ENCODE measurements around the gene ABHD4. TPM values are rescaled to one million over a fixed set of nuclear protein-coding genes. Genes with fewer than 3 reads are reported as not detected.
"Not testable (repeated sequence)": the region's sequence is repeated elsewhere in the genome, so short reads cannot be mapped to it uniquely, and the experiment has no call there.

The ABHD4 gene
- total RNA-seq, 1 experiment from 2014 or later: 9.1 TPM

DNA sequence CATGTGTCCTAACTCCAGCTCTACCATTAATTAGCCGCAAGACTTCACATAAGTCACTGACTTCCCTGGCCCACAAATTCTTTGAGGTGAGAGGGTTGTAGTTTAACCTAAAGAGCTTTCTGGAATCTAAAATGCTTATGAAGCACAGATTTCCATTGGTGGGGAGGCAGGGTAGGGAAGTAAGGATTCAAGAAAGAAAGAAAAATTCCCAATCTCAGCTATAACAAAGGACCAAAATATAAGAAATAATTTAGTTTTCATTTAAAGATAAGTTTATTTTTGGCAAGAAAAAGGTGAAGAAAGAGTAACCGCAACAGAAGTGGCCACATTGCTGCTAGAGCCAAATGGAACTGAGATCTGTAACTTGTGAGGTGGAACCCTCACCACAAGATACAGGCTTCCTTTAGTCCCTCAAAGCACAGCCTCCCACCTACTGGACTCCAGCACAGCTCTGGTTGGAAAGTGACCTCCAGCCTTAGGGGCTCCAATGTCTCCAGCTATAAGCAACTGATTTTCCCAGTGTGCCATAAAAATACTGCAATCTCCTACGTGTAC, 32.6 kb upstream of the ABHD4 start:
- Histone ChIP-seq H3K9me3 (ENCODE audit: low read length) (no peaks in the 10 kb centered on the region), H3K79me2 (ENCODE audit: low read length) (peaks cover 29% of the 10 kb centered on the region), H3K4me1 (ENCODE audit: insufficient read depth, low read length) (peaks cover 16% of the 10 kb centered on the region), H3K4me3 (ENCODE audit: low read length) (no peak overlapping the region), H3K9ac (ENCODE audit: low read length) (no peak overlapping the region), H4K20me1 (ENCODE audit: low read length) (no peaks in the 10 kb centered on the region), H3F3A (ENCODE audit: low read length, unreplicated experiment) (no peaks in the 10 kb centered on the region), H3K36me3 (ENCODE audit: low read depth, low read length) (peaks cover 37% of the 10 kb centered on the region), H3K4me2 (ENCODE audit: low read length) (no peak overlapping the region), H2AFZ (ENCODE audit: low read length) (no peak overlapping the region), H3K27ac (ENCODE audit: low read length) (no peak overlapping the region), H3K9me2 (replicated peaks; ENCODE audit: low read length) (no peaks in the 10 kb centered on the region), H3K27me3 (ENCODE audit: low read length) (no peaks in the 10 kb centered on the region)
- no peak for ATAC-seq
- TF ChIP-seq EZH2phosphoT487 (IDR thresholded peaks at IDR 0.05; ENCODE audit: borderline replicate concordance, low read length) (no peak), EZH2 (IDR thresholded peaks at IDR 0.05; ENCODE audit: low read length, unreplicated experiment) (no peak)
- TF ChIP-seq, protein P1, sequence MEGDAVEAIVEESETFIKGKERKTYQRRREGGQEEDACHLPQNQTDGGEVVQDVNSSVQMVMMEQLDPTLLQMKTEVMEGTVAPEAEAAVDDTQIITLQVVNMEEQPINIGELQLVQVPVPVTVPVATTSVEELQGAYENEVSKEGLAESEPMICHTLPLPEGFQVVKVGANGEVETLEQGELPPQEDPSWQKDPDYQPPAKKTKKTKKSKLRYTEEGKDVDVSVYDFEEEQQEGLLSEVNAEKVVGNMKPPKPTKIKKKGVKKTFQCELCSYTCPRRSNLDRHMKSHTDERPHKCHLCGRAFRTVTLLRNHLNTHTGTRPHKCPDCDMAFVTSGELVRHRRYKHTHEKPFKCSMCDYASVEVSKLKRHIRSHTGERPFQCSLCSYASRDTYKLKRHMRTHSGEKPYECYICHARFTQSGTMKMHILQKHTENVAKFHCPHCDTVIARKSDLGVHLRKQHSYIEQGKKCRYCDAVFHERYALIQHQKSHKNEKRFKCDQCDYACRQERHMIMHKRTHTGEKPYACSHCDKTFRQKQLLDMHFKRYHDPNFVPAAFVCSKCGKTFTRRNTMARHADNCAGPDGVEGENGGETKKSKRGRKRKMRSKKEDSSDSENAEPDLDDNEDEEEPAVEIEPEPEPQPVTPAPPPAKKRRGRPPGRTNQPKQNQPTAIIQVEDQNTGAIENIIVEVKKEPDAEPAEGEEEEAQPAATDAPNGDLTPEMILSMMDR (conservative IDR thresholded peaks at IDR 0.05; ENCODE audit: low read depth, low read length): no peak
- CTCF ChIA-PET: no interaction called here
- POLR2A ChIA-PET (ENCODE audit: unreplicated experiment): no interaction called here
- BruUV-seq (replicated peaks): no TSS peak
- intact Hi-C loops (cut with micrococcal nuclease): no loop called here
- DNase-seq: no peak

DNA sequence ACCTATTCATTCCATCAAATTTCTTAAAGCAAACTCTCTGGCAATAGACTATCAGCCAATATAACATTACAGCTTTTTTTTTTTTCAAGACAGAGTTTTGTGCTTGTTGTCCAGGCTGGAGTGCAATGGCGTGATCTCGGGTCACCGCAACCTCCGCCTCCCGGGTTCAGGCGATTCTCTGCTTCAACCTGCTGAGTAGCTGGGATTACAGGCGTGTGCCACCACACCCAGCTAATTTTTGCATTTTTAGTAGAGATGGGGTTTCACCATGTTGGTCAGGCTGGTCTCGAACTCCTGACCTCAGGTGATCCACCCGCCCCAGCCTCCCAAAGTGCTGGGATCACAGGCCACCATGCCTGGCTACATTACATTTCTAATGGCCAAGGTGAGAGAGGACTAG, 31.8 kb upstream of the ABHD4 start:
- CTCF ChIA-PET; H3K4me1 ChIP-seq (ENCODE audit: insufficient read depth, low read length); H3K9me3 ChIP-seq (ENCODE audit: low read length); H3K4me3 ChIP-seq (ENCODE audit: low read length); H3K9me2 ChIP-seq (replicated peaks; ENCODE audit: low read length); H2AFZ ChIP-seq (ENCODE audit: low read length); H3K27me3 ChIP-seq (ENCODE audit: low read length); H3F3A ChIP-seq (ENCODE audit: low read length, unreplicated experiment); H3K27ac ChIP-seq (ENCODE audit: low read length); intact Hi-C loops (cut with micrococcal nuclease); BruUV-seq (replicated peaks); ATAC-seq; H3K4me2 ChIP-seq (ENCODE audit: low read length); H3K9ac ChIP-seq (ENCODE audit: low read length); DNase-seq; H4K20me1 ChIP-seq (ENCODE audit: low read length): not testable (repeated sequence)
- Histone ChIP-seq H3K36me3 (ENCODE audit: low read depth, low read length) (peaks cover 38% of the 10 kb centered on the region), H3K79me2 (ENCODE audit: low read length) (peaks cover 29% of the 10 kb centered on the region)
- POLR2A ChIA-PET (ENCODE audit: unreplicated experiment): interaction anchor here (0.5 kb wide), 1 partner anchor 32 kb away, joined by 3 read pairs; no protein-coding TSS in a partner anchor

DNA sequence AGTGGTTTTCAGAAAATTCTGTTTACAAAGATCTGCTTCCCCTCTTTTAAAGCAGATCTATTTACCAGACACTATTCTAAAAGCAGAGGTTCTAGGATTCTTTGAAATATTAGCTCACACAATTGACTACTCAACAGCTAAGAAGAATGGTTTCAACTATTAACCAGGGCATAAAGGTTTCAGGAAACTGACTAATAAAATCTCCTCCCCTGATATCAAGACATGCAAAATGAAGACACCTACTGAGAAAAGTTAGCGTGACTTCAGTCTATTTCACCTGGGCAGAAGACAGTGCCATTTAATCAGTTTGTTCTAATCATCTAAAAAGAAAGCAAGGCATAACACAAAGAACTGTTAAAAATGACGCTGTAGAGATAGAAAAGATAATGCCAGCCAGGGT, 31.3 kb upstream of the ABHD4 start:
- H3K4me3 ChIP-seq (ENCODE audit: low read length): no peak overlapping the region
- no peak overlapping the region for H3K27ac ChIP-seq (ENCODE audit: low read length)
- H3K9me2 ChIP-seq (replicated peaks; ENCODE audit: low read length): no peaks in the 10 kb centered on the region
- H3K79me2 ChIP-seq (ENCODE audit: low read length): peaks cover 29% of the 10 kb centered on the region
- CTCF ChIA-PET: interaction anchor here (1.2 kb wide), 1 partner anchor 86 kb away, joined by 6 read pairs; no protein-coding TSS in a partner anchor
- no peak for TF ChIP-seq EZH2 (IDR thresholded peaks at IDR 0.05; ENCODE audit: low read length, unreplicated experiment)
- TF ChIP-seq, protein P1 (conservative IDR thresholded peaks at IDR 0.05; ENCODE audit: low read depth, low read length): no peak
- no peak for TF ChIP-seq EZH2phosphoT487 (IDR thresholded peaks at IDR 0.05; ENCODE audit: borderline replicate concordance, low read length)
- peaks cover 41% of the 10 kb centered on the region for H3K36me3 ChIP-seq (ENCODE audit: low read depth, low read length)
- ATAC-seq (no peak), DNase-seq (no peak)
- H3K4me1 ChIP-seq (ENCODE audit: insufficient read depth, low read length): peaks cover 3% of the 10 kb centered on the region
- no peaks in the 10 kb centered on the region for H3K27me3 ChIP-seq (ENCODE audit: low read length)
- POLR2A ChIA-PET (ENCODE audit: unreplicated experiment): interaction anchor here (0.7 kb wide), 1 partner anchor 178 kb away, joined by 3 read pairs; no protein-coding TSS in a partner anchor
- no peak overlapping the region for H3K9ac ChIP-seq (ENCODE audit: low read length)
- no peaks in the 10 kb centered on the region for H3F3A ChIP-seq (ENCODE audit: low read length, unreplicated experiment)
- no peak overlapping the region for H3K4me2 ChIP-seq (ENCODE audit: low read length)
- BruUV-seq (replicated peaks): no TSS peak
- intact Hi-C loops (cut with micrococcal nuclease): no loop called here
- no peaks in the 10 kb centered on the region for H4K20me1 ChIP-seq (ENCODE audit: low read length)
- H3K9me3 ChIP-seq (ENCODE audit: low read length): no peaks in the 10 kb centered on the region
- no peak overlapping the region for H2AFZ ChIP-seq (ENCODE audit: low read length)
